Measurements from ENCODE around the gene ZNF410.
A peak's percentile ranks its signal among the peaks of the same experiment; 100 is the strongest.

DNA sequence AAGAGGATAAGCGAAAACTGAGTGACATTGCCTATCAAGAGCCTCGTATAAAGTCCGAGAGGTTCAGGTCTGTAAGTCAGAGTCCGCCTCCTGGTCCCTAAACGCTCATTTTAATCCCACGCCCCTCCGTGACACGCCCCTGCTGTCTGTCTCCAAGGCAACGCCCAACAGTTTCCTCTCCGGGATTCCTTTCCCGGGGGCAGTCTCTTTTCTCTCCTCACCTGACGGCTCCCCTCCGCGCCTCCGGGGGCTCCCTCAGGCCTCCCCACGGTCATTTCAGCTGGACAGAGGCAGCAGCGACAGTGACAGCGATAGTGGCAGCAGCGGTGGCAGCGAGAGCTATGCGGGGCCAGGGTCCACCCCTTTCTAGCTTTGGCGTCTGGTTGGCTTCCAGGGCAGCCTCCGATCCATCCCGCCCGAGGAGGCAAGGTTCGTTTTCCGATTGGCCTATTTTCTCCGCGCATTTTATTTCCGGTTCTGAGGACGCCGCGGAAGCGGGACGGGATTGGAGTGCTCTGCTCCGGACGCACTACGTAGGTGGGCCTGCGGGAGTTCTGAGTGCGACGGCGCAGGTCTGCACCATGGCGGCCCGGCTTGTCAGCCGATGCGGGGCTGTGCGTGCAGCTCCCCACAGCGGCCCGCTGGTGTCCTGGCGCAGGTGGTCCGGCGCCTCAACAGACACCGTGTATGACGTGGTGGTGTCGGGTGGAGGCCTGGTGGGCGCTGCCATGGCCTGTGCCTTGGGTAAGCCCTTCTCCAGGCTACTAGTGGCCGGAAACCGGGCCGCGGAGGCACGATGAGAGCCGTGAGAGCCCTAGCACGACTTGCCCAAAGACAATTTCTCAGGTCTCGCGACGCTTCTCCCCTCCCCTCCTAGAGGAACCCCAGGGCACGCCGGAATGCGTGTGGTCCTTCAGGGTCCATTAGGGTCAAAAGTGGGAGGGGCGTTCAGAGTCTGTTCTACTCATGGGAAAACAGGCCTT, 63.4 kb downstream of the ZNF410 start, which contains the start of the genes COQ6 and FAM161B:
- TF ChIP-seq, protein P1, sequence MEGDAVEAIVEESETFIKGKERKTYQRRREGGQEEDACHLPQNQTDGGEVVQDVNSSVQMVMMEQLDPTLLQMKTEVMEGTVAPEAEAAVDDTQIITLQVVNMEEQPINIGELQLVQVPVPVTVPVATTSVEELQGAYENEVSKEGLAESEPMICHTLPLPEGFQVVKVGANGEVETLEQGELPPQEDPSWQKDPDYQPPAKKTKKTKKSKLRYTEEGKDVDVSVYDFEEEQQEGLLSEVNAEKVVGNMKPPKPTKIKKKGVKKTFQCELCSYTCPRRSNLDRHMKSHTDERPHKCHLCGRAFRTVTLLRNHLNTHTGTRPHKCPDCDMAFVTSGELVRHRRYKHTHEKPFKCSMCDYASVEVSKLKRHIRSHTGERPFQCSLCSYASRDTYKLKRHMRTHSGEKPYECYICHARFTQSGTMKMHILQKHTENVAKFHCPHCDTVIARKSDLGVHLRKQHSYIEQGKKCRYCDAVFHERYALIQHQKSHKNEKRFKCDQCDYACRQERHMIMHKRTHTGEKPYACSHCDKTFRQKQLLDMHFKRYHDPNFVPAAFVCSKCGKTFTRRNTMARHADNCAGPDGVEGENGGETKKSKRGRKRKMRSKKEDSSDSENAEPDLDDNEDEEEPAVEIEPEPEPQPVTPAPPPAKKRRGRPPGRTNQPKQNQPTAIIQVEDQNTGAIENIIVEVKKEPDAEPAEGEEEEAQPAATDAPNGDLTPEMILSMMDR (IDR thresholded peaks at IDR 0.05), result peak in 2 of 6 experiments; percentile 10 to 21
- peak; percentile 16 to 85 for TF ChIP-seq POLR2A (IDR thresholded peaks at IDR 0.05)

All from thyroid gland (tissue), 4 donors.